H1 (cell line): ENCODE results near the gene USP12.

Experiments used
- POLR2A ChIP-seq, 2 experiments: IDR thresholded peaks; 1 replicate in 1 of 2; 2 replicates in 1 of 2; pipeline ENCODE4 v1.6.1; 2011; ENCODE audit warnings: low read depth in 2 of 2, low read length in 2 of 2, mild to moderate bottlenecking in 2 of 2; ENCODE audit errors: control extremely low read depth in 1 of 2
- SIRT6 ChIP-seq: IDR thresholded peaks from one replicate; pipeline ENCODE4 v1.7.1; 2012; ENCODE audit warnings: low read length, inconsistent platforms
- SP2 ChIP-seq: IDR thresholded peaks from 2 replicates; pipeline ENCODE4 v1.6.1; 2012; ENCODE audit warnings: mild to moderate bottlenecking, low read length, inconsistent platforms
- YY1 ChIP-seq: IDR thresholded peaks from 2 replicates; pipeline ENCODE4 v1.6.1; 2011; ENCODE audit warnings: low read depth, mild to moderate bottlenecking, low read length
- TF ChIP-seq, protein P1 (sequence below), 3 experiments: IDR thresholded peaks; 1 replicate in 2 of 3; 2 replicates in 1 of 3; pipeline versions ENCODE4 v1.5.1 to v1.6.1; 2011; ENCODE audit warnings: low read length in 3 of 3, mild to moderate bottlenecking in 3 of 3, inconsistent platforms in 2 of 3, low read depth in 1 of 3, moderate library complexity in 1 of 3; ENCODE audit not compliant: insufficient read depth in 1 of 3; ENCODE audit errors: control extremely low read depth in 1 of 3

- TF ChIP-seq SP2 (no peak), SIRT6 (no peak), POLR2A (IDR thresholded peaks at IDR 0.05; ENCODE audit: control extremely low read depth in 1 of 2, low read depth in 2 of 2, low read length in 2 of 2) (no peak), YY1 (no peak)
- TF ChIP-seq, protein P1, sequence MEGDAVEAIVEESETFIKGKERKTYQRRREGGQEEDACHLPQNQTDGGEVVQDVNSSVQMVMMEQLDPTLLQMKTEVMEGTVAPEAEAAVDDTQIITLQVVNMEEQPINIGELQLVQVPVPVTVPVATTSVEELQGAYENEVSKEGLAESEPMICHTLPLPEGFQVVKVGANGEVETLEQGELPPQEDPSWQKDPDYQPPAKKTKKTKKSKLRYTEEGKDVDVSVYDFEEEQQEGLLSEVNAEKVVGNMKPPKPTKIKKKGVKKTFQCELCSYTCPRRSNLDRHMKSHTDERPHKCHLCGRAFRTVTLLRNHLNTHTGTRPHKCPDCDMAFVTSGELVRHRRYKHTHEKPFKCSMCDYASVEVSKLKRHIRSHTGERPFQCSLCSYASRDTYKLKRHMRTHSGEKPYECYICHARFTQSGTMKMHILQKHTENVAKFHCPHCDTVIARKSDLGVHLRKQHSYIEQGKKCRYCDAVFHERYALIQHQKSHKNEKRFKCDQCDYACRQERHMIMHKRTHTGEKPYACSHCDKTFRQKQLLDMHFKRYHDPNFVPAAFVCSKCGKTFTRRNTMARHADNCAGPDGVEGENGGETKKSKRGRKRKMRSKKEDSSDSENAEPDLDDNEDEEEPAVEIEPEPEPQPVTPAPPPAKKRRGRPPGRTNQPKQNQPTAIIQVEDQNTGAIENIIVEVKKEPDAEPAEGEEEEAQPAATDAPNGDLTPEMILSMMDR (IDR thresholded peaks at IDR 0.05; ENCODE audit: control extremely low read depth in 1 of 3, insufficient read depth in 1 of 3, low read depth in 1 of 3, low read length in 3 of 3) = no peak
Measured at GRCh38 chr13:27038323-27038722, 133.3 kb downstream of the USP12 start.
